CD1c-positive myeloid dendritic cell (primary cell): ENCODE data around the gene RHOB.

ENCODE experiments used
- DNase-seq: peaks from one replicate; pipeline ENCODE4 v3.0.0-alpha.2; 2016; ENCODE audit errors: extremely low spot score

RHOB gene

GRCh38 chr2:20474757-20475566, 28.1 kb downstream of the RHOB start:
- no peak for DNase-seq

GRCh38 chr2:20475567-20475952, 28.7 kb downstream of the RHOB start:
- DNase-seq = no peak

GRCh38 chr2:20476481-20476880, 29.6 kb downstream of the RHOB start:
- no peak for DNase-seq

GRCh38 chr2:20476950-20477349, 30.1 kb downstream of the RHOB start:
- DNase-seq = no peak

- no peak for DNase-seq
These were observed 32.1 kb downstream of the RHOB start for GRCh38 chr2:20478961-20479360.

GRCh38 chr2:20479835-20480234, 33.0 kb downstream of the RHOB start:
- no peak for DNase-seq

GRCh38 chr2:20480913-20481312, 34.0 kb downstream of the RHOB start:
- no peak for DNase-seq

- no peak for DNase-seq
These were observed 35.0 kb downstream of the RHOB start for GRCh38 chr2:20481798-20482405.

- DNase-seq = no peak
These were observed 35.9 kb downstream of the RHOB start for GRCh38 chr2:20482725-20483124.

GRCh38 chr2:20483194-20483895, 36.5 kb downstream of the RHOB start:
- DNase-seq = no peak

GRCh38 chr2:20484034-20484617, 37.3 kb downstream of the RHOB start:
- no peak for DNase-seq

- DNase-seq = no peak
These were observed 38.1 kb downstream of the RHOB start for GRCh38 chr2:20484810-20485611.

GRCh38 chr2:20485612-20486388, 38.9 kb downstream of the RHOB start:
- DNase-seq = peak; percentile 26

GRCh38 chr2:20486571-20486970, 39.7 kb downstream of the RHOB start:
- no peak for DNase-seq

- DNase-seq = no peak
These were observed 40.1 kb downstream of the RHOB start for GRCh38 chr2:20487030-20487391.

GRCh38 chr2:20487392-20488174, 40.7 kb downstream of the RHOB start:
- no peak for DNase-seq

GRCh38 chr2:20488201-20488641, 41.3 kb downstream of the RHOB start:
- DNase-seq = no peak

GRCh38 chr2:20488782-20489181, 41.9 kb downstream of the RHOB start:
- no peak for DNase-seq

- DNase-seq = no peak
These were observed 43.7 kb downstream of the RHOB start for GRCh38 chr2:20490300-20491181.
